Measurements from ENCODE around the gene IGFL2. TPM values are rescaled to one million over a fixed set of nuclear protein-coding genes. Genes with fewer than 3 reads are reported as not detected.
"Not testable (repeated sequence)": the region's sequence is repeated elsewhere in the genome, so short reads cannot be mapped to it uniquely, and the experiment has no call there.

IGFL2 gene
- total RNA-seq, 1 donor from 2014 or later = not detected

DNA sequence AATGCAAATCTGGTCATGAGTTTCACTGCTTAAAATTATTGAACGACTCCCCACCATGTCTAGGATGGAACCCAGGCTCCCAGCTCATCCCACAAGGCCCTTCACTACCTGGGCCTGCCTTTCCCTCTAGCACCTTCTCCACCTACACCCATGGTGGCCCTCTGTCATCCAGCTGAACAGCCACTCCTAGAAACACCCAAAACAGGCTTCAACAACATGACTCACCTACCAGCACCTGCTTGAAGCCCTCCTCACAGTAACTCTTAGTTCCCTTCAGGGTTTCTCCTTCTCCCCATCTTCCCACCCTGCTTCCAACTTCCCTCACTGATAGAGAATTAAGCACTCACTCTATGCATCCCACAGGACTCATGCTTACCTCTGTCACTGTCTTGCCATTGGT is 6.6 kb upstream of the IGFL2 start:
- DNase-seq (ENCODE audit: low read depth, low spot score) = no peak

DNA sequence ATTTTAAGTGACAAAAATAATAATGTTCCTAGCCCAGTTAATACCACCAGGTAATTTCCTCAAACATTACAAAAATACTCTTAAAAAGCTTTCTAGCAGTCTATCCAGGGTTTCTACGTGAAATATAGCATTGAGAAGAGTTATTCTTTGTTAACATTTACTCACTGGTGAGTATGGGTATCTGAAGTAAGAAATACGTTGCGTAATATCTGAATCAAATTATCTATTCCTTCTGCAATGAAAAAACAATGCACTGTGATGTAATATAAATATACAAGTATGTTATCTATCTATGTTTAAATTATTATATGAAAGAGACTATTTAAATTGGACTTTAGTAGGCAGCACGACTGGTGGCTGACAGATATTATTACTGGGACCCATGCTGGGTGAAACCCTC is 5.7 kb upstream of the IGFL2 start:
- DNase-seq (ENCODE audit: low read depth, low spot score) = no peak

DNA sequence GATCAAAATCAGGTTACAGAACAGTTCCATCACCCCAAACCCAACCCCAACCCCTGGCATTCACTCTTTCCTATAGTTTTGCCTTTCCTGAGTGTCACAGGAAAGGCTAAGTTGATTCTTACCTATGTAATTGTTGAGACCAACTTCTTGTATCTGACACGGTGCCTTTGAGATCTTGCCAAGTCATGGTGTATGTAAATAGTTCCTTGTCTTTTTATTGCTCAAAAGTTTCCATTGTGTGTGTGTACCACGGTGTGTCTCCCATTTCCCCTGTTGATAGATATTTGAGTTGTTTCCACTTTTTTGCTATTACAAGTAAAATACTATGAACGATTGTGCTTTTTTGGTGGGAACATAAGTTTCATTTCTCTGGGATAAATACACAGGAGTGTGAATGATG is 3.3 kb upstream of the IGFL2 start:
- DNase-seq (ENCODE audit: low read depth, low spot score) = no peak

DNA sequence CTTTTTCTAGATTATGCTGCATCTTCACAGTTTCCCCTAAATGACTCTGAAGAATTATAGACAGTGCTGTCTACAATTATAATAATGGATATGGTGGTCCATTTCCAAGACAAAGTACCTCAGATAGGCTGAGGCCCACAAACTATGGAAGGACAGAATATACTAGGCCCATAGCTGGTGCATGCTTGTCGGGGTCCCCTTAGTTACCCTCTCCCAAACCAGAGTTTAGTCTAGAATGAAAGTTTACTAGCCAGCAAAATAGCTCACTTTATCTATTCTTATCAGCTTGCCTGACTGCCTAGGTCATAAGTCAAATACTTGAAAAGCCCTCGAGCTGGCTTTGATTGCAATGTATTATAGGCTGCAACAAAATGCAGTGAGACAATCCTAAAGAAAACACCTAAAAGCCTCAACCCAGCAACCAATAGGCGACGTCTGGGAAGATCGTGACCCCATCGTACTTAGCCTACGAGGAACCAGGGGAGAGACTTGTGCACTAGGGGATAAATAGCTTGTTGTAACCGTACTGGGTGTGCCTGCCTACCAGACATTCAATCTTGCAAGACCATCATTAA is 785 bp upstream of the IGFL2 start:
- DNase-seq (ENCODE audit: low read depth, low spot score) = no peak

DNA sequence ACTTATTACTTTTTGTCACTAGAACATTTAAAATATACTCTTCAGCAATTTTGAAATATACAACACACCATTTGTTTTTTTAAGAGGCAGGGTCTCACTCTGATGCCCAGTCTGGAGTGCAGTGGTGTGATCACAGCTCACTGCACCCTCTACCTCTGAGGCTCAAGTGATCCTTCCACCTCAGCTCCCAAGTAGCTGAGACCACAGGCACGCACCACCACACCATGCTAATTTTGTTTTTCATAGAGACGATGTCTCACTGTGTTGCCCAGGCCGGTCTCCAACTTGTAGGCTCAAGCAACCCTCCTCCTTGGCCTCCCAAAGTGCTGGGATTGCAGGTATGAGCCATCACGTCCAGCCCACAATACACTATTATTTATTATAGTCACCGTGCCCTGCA is 2.6 kb downstream of the IGFL2 start:
- DNase-seq (ENCODE audit: low read depth, low spot score) = no peak

DNA sequence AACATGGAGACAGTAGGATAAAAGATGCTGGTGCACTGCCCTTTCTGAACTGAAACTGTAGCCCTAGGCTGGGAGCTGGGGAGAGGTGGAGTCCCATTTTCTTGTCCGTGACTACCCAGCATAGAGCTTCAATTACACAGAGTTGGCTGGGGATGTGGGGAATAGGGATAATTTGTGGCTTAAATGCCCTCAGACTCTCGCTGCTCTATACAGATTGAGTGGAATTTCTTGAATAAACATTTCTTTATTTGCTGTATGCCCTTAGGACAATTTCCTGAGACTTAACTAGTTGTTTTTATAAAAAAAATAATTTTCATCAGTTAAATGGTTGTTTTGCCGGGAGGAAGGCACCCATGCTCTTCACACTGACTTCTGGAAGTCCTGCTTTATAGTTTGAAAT is 7.2 kb downstream of the IGFL2 start:
- no peak for DNase-seq (ENCODE audit: low read depth, low spot score)

DNA sequence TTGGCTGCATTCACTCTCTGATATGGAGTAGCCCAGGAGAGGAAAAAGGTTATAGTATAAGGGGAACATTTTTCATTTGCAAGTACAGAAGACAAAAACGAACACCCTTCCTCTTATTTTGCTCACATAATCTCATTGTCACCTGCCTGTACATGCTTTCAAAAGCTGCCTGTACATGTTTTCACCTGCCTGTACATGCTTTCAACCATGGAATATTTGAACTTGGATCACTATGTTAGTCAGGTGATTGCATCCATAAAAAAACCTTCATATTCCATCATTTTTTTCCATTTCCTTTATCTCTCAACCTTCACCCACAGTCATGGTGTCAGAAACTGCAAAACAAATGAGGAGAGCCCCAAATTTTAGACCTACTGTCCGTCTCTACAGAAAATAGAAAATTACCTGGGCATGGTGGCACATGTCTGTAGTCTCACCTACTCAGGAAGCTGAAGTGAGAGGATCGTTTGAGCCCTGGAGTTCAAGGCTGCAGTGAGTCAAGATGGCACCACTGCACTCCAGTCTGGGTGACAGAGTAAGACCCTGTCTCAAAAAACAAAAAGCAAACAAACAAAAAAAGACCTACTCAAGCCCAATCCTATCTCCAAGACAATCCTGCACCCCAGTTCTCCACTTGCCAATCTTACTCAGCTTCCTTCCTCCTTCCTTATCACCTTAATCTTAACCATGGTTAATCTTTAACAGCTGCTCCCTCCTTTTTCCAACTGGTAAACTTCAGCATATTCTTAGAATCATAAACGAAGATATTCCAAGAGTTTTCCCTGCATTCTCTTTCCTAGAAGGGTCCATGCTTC is 11.6 kb downstream of the IGFL2 start:
- DNase-seq (ENCODE audit: low read depth, low spot score) = no peak

DNA sequence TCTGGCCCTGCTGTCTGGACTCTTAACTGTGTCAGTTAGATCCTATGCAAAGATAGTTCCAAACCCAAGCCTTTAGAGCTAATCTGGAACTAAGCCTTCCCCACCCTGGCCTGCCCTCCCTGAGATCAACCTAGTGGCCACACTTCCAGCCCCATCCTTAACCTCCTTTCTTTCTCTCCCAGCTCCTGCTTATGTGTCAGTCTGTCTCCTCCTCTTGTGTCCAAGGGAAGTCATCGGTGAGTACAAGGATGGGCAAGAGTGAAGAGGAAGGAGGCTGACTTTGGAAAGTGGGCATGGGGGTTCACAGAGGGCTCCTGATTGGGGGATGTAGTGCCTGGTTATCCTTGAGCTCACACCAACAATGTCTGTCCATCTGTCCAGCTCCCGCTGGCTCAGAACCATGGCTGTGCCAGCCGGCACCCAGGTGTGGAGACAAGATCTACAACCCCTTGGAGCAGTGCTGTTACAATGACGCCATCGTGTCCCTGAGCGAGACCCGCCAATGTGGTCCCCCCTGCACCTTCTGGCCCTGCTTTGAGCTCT is 12.3 kb downstream of the IGFL2 start:
- DNase-seq (ENCODE audit: low read depth, low spot score) = no peak

DNA sequence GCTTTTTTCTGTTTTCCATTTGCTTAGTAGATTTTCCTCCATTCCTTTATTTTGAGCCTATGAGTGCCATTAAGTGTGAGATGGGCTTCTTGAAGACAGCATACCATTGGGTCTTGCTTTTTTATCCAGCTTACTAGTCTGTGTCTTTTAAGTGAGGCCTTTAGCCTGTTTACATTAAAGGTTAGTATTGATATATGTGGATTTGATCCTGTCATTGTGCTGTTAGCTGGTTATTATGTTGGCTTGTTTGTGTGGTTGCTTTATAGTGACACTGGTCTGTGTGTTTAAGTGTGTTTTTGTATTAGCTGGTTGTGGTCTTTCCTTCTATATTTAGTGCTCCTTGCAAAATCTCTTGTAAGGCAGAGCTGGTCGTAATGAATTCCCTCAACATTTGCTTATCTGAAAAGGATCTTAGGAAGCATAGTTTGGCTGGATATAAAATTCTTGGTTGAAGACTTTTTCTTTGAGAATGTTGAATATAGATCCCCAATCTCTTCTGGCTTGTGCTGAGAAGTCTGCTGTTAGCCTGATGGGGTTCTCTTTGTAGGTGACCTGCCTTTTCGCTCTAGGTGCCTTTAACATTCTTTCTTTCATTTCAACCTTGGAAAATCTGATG is 13.7 kb downstream of the IGFL2 start:
- DNase-seq (ENCODE audit: low read depth, low spot score) = not testable (repeated sequence)

DNA sequence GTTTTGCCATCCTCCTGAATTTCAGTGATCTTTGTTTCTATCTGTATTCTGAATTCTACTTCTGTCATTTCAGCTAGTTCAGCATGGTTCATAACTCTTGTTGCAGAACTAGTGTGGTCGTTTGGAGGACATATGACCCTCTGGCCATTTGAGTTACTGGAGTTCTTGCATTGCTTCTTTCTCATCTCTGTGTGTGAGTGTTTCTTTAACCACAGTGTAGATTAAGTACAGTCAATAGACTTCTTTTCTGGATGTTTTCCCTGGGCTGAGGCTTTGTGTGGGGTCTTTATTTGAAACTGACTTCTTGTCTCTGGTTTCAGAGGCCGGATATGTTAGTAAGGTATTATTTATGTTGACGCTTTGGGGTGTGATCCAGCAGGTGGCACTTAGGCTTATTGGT is 14.7 kb downstream of the IGFL2 start:
- DNase-seq (ENCODE audit: low read depth, low spot score) = no peak

DNA sequence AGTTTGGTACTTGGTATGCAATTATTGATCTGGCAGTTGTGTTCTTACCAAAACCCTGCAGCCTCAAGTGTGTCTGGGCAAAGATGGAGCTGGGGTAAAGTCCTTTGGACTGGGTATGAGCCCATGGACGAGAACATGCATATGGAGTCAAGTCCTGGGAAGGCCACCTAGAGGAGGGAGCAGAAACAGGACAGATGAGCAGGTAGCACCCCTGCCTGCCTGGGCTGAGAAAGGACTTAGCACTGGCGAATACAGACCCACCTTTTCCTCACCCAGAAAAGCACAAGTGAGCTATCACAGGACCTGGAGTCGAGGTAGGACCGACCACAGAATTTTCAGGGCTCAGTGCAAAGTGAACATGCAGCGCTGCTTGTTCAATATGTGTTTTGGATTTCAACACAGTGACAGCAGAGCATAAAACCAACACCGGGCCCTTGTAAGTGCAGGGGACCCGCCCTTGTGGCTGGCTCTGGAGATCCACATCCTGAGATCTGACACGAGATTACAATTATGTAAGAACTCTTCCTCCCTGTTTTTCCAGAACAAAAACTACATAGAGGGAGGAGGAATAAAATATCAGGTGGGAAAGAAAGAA is 25.9 kb downstream of the IGFL2 start:
- DNase-seq (ENCODE audit: low read depth, low spot score) = no peak

DNA sequence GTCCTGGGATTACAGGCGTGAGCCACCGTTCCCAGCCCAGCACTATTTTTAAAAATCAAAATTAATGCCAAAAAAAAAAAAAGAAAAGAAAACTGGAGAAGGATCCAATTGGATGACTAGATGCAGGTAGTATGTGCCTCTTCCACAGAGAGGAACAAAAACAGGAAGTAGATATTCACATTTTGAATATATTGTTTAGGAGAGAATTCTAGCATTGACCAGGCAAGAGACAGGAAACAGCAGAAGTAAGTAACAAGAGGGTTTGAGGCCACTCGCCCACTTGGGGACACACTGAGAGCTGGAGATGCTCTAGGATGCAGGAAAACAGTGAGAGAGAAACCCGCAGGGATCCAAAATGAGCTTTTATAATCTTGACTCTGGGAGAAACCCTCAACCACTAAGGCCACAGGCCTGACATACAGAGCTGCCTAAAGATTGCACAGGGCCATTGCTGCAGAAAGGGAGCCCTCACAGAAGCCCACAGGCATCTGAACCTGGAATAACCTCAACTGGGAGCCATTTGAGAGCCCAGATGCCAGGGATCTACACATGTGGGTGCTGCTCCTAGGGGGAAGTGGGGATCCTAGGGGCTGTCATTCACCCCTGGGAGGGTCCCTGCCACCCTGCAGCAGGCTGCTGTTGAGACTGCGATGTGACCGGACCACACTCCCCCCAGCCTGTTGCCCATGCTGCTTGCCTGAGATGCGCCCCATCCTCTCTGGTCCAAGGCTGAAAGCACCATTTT is 28.2 kb downstream of the IGFL2 start:
- no peak for DNase-seq (ENCODE audit: low read depth, low spot score)

DNA sequence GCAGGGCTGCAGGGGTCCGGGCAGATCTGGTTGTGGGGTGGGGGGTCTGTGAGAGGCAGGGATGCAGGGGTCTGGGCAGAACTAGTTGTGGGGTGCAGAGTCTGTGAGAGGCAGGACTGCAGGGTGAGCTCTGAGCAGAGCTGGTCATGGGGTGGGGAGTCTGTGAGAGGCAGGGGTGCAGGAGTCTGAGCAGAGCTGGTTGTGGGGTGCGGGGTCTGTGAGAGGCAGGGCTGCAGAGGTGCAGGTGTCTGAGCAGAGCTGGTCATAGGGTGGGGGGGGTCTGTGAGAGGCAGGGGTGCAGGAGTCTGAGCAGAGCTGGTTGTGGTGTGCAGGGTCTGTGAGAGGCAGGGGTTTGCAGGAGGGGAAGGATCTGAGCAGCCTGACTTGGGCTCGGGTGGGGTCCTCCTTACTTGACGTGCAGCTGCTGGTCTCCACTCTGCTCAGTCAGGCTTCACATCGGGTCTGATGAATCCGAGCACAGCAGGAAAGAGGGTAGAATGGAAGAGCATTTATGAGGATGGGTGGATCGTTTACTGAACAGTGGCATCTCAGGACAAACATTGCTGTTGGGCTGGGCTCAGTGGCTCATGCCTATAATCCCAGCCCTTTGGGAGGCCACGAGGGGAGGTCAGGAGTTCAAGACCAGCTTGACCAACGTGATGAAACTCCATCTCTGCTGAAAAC is 31.2 kb downstream of the IGFL2 start:
- DNase-seq (ENCODE audit: low read depth, low spot score) = no peak

DNA sequence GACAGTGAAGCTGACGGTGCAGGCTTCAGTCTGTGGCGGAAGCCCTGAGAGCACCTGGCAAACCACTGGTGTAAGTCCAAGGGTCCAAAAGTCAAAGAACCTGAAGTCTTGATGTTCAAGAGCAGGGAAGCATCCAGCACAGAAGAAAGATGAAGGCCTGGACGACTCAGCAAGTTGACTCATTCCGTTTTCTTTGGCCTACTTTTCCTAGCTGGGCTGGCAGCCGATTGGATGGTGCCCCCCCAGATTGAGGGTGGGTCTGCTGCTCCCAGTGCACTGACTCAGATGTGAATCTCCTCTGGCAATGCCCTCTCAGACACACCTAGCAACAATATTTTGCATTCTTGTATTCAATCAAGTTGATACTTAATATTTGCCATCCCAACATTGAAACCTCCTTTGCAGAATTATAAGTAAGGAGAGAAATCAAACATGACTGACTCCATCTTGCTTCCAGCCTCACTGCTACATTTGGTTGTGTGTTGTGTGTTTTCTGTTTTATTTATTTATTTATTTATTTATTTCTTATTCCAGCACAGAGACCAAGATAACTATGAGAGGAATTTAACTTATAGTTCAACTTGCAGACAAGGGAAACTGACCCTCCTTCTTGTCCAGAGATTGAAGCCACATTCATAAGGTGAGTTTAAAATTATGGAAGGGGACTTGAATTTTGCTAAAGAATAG is 32.8 kb downstream of the IGFL2 start:
- DNase-seq (ENCODE audit: low read depth, low spot score) = no peak

DNA sequence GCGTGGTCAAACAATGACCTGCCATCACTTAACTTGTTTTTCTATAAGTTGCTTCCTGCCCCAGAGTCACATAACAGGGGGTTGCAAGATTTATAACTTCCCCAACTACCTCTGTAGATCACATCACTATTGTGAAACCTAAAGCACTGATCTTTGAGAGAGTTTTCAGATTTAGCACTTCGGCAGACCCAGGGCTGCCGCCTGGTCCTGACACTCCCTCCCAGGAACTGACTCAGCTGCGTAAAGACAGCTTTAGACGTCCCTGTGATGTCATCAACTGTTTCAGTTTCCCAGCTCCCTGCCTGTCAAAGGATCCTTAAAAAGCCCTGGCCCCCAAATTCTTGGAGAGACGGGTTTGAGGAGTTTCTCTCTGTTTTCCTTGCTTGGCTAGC is 33.3 kb downstream of the IGFL2 start:
- no peak for DNase-seq (ENCODE audit: low read depth, low spot score)

DNA sequence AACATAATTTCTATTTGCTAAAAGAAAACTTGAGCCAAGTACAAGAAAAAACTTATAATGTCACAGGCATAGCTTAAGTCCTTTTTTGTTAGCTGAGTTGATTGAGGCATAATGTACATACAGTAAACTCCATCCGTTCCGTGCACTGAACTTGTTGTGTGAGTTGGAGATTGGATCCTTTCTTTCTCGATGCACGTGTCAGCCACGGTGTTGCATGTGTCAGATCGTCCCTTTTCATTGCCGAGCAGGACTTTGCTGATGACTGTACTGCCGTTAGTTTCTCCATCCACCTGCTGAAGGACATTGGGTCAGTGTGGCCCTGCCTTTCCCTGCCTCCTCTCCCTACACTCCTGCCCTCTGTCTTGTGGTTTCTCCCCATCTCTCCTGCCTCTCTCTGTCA is 34.4 kb downstream of the IGFL2 start:
- no peak for DNase-seq (ENCODE audit: low read depth, low spot score)

DNA sequence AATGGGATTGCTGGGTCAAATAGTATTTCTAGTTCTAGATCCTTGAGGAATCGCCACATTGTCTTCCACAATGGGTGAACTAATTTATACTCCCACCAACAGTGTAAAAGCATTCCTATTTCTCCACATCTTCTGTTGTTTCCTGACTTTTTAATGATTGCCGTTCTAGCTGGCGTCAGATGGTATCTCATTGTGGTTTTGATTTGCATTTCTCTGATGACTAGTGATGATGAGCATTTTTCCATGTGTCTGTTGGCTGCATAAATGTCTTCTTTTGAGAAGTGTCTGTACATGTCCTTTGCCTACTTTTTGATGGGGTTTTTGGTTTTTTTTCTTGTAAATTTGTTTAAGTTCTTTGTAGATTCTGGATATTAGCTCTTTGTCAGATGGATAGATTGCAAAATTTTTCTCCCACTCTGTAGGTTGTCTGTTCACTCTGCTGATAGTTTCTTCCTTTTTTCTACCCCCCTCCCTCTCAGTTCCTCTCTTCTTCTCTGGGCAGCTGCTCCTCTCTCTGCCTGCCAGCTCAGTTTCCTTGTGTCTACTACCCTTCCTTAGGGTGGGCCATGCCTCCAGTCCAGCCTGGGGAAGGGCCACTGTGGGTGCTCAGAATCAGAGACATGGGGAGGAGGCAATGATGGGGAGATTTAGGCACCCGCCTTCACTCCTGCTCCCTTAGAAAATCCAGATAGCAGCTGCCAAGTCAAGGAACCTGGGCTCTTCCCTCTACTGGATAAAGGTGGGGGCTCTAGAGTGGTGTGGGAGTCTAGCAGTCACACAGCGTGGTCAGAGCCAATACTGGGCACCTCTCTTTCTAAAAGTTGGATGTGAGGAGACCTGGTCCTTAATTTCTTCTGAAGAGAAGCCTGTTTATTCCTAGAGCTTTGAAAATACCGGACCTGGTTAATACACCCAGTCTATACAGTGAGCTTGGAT is 37.0 kb downstream of the IGFL2 start:
- not testable (repeated sequence) for DNase-seq (ENCODE audit: low read depth, low spot score)

DNA sequence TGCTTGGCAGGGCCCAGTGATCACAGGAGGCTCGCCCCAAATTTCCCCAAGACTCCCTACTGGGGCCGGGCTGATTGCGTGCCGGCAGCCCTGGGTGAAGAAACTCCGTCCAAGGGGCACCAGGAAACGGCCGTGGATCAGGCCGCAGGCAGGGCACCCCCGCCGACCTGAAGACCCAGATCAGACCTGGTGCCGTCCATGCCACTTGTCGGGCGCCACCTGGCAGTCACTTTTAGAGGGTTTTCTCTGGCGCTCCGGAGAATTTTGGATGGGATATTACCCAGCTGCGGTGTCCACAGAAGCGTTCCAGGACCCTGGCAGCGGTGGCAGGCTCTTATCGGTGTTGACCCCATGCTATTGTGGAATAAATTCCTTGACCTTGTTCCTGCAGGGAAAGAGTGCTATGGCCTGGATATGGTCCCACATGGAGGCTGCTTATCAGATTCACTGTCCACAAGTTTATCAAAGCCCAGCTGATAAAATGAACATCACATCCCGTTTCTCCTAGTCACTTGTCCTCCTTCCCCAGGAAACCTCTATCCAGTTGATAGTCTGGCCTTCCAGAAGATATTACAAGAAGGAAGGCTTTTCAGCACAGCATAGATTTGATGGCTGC is 38.2 kb downstream of the IGFL2 start:
- no peak for DNase-seq (ENCODE audit: low read depth, low spot score)

DNA sequence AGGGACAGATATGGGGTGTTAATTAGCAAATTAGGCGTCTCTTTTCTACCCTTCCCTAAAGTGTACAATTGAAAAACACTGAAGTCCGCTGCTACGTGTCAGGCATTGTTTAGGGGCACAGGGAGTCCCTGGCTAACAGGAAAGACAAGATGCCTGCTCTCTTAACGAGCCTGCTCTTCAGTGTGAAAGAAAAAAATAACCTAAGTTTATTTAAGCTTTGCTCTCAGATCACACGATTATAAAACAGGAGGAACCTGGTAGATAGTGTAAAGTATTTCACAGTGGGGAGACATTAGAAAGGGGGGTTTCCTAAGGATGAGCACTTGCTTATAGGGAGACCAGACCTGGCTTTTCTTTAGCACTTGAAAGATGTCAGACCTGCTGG is 38.7 kb downstream of the IGFL2 start:
- no peak for DNase-seq (ENCODE audit: low read depth, low spot score)
